ENCODE results near the gene TBX4. TPM values are rescaled to one million over a fixed set of nuclear protein-coding genes. Genes with fewer than 3 reads are reported as not detected.
A peak's percentile ranks its signal among the peaks of the same experiment; 100 is the strongest.

Gene TBX4
- total RNA-seq, 1 experiment from 2014 or later: not detected

GRCh38 chr17:61485067-61485775 lies 33.0 kb downstream of the TBX4 start:
- TF ChIP-seq CTCF (conservative IDR thresholded peaks at IDR 0.05): no peak
- peaks cover 4% of the 10 kb centered on the region for H3K27me3 Mint-ChIP-seq (ENCODE audit: low read depth)
- H4K20me1 ChIP-seq (ENCODE audit: control insufficient read depth, insufficient read depth, insufficient read length): no peaks in the 10 kb centered on the region
- H3K4me2 ChIP-seq (ENCODE audit: insufficient read depth, insufficient read length, low read length): no peak overlapping the region
- no peak overlapping the region for H2BK20ac ChIP-seq (ENCODE audit: low read depth, low read length, poor library complexity, severe bottlenecking)
- H2BK12ac ChIP-seq (ENCODE audit: insufficient read length, low read depth, low read length): no peak overlapping the region
- no peaks in the 10 kb centered on the region for H3K79me2 ChIP-seq (ENCODE audit: insufficient read depth, low read length)
- peaks cover 10 to 19% of the 10 kb centered on the region in 2 experiments for H3K4me1 Mint-ChIP-seq
- no peak overlapping the region; the same call in 1 of the 2 replicates for H2BK15ac ChIP-seq (ENCODE audit: low read depth, low read length)
- no peaks in the 10 kb centered on the region; a peak in 1 of 5 replicates for H3K9me3 Mint-ChIP-seq
- H2BK120ac ChIP-seq (ENCODE audit: low read depth, low read length, poor library complexity, severe bottlenecking): no peak overlapping the region
- no peaks in the 10 kb centered on the region; the same call in 1 of the 2 replicates for H3K4me1 ChIP-seq (ENCODE audit: insufficient read depth, low read length)
- H3T11ph ChIP-seq (ENCODE audit: low read length): no peak overlapping the region
- no peaks in the 10 kb centered on the region for H3K79me1 ChIP-seq (ENCODE audit: insufficient read depth, low read depth, low read length, poor library complexity, severe bottlenecking)
- H4K8ac ChIP-seq (replicated peaks; ENCODE audit: insufficient read length, low read depth, low read length): no peak overlapping the region
- no peak overlapping the region for H4K5ac ChIP-seq (ENCODE audit: insufficient read length, low read depth, low read length)
- no peak overlapping the region for H3K14ac ChIP-seq (ENCODE audit: insufficient read depth, low read length)
- H3K9ac ChIP-seq (ENCODE audit: extremely low read depth, insufficient read length, low read length): no peak overlapping the region
- no peak overlapping the region for H3K4ac ChIP-seq (ENCODE audit: low read depth, low read length)
- no peak overlapping the region for H3K27ac ChIP-seq (ENCODE audit: insufficient read length, low read depth, low read length)
- no peak overlapping the region for H3K56ac ChIP-seq (ENCODE audit: insufficient read length, low read depth, low read length)
- no peak overlapping the region for H2AK5ac ChIP-seq (ENCODE audit: insufficient read length, low read length)
- no peaks in the 10 kb centered on the region for H3K27me3 ChIP-seq (ENCODE audit: insufficient read depth, low read length)
- H2AFZ ChIP-seq (ENCODE audit: low read length): no peak overlapping the region
- no peak overlapping the region for H4K91ac ChIP-seq (ENCODE audit: insufficient read length, low read depth, low read length)
- H3K36me3 Mint-ChIP-seq (ENCODE audit: insufficient read depth in 1 of 3, low read depth in 3 of 3): no peaks in the 10 kb centered on the region
- WGBS (ENCODE audit: extremely low coverage, insufficient read length, low lambda C conversion rate): no CpG with 5 or more reads among the region's 8 CpGs
- peaks cover 3% of the 10 kb centered on the region for H3K23me2 ChIP-seq (ENCODE audit: insufficient read length, low read depth, low read length, poor library complexity, severe bottlenecking)
- H2BK5ac ChIP-seq (ENCODE audit: insufficient read length, low read length): no peak overlapping the region
- H3K23ac ChIP-seq (ENCODE audit: insufficient read length, low read depth, low read length): no peak overlapping the region
- H3K9me3 ChIP-seq (ENCODE audit: control insufficient read depth, low read depth, low read length): no peaks in the 10 kb centered on the region
- DNase-seq: no peak
- peak overlapping the region in 1 of 3 experiments; percentile 41; a peak in 1 of 7 replicates for H3K27ac Mint-ChIP-seq
- H3K18ac ChIP-seq (ENCODE audit: insufficient read length, low read depth, low read length): no peak overlapping the region
- no peak overlapping the region for H3K4me3 Mint-ChIP-seq

All from H9 (cell line).